DOHH2 (cell line): ENCODE data around the gene RINT1.

Experiments
- H3F3A ChIP-seq: fragments of 200-600 bp; sonication (generic), shearing (Covaris generic); 2 replicates; pipeline ENCODE4 v1.6.0; 2016; ENCODE audit warnings: antibody characterized with exemption, mild to moderate bottlenecking; ENCODE audit not compliant: control insufficient read depth, insufficient read depth
- H3K27ac ChIP-seq: fragments of 200-600 bp; sonication (generic); 2 replicates; pipeline ENCODE4 v1.5.1; 2014; ENCODE audit warnings: low read depth, mild to moderate bottlenecking, low read length, moderate library complexity
- H3K27me3 ChIP-seq: fragments of 200-600 bp; sonication (generic); 2 replicates; pipeline ENCODE4 v1.6.1; 2014; ENCODE audit warnings: mild to moderate bottlenecking, low read length, mixed read lengths; ENCODE audit not compliant: control insufficient read depth
- H3K36me3 ChIP-seq: fragments of 200-600 bp; sonication (generic); 2 replicates; pipeline ENCODE4 v1.6.1; 2014; ENCODE audit warnings: mild to moderate bottlenecking, low read length, moderate library complexity, mixed read lengths; ENCODE audit not compliant: control insufficient read depth
- H3K4me1 ChIP-seq: fragments of 200-600 bp; sonication (generic); 2 replicates; pipeline ENCODE4 v1.6.1; 2014; ENCODE audit warnings: mild to moderate bottlenecking, low read length, mixed read lengths; ENCODE audit not compliant: control insufficient read depth
- H3K4me2 ChIP-seq: fragments of 200-600 bp; sonication (generic); 2 replicates; pipeline ENCODE4 v1.6.0; 2014; ENCODE audit warnings: mild to moderate bottlenecking, low read length, moderate library complexity
- H3K4me3 ChIP-seq: fragments of 200-600 bp; sonication (generic); 2 replicates; pipeline ENCODE4 v1.5.1; 2014; ENCODE audit warnings: mild to moderate bottlenecking, low read length, mixed read lengths
- H3K79me2 ChIP-seq: fragments of 200-600 bp; sonication (generic); 2 replicates; pipeline ENCODE4 v1.6.1; 2014; ENCODE audit warnings: mild to moderate bottlenecking, low read length, mixed read lengths; ENCODE audit not compliant: control insufficient read depth
- H3K9me2 ChIP-seq: fragments of 200-600 bp; sonication (generic); replicated peaks from 2 replicates; pipeline ENCODE4 v1.6.1; 2014; ENCODE audit warnings: mild to moderate bottlenecking, low read length, mixed read lengths; ENCODE audit not compliant: control insufficient read depth
- H3K9me3 ChIP-seq: fragments of 200-600 bp; sonication (generic); 2 replicates; pipeline ENCODE4 v1.6.1; 2014; ENCODE audit warnings: antibody characterized with exemption, low read length, mixed read lengths; ENCODE audit not compliant: control insufficient read depth, insufficient read depth
- H4K20me1 ChIP-seq: fragments of 200-600 bp; sonication (generic); 2 replicates; pipeline ENCODE4 v1.6.0; 2014; ENCODE audit warnings: low read depth, mild to moderate bottlenecking, antibody characterized with exemption, low read length, moderate library complexity; ENCODE audit not compliant: control insufficient read depth, insufficient read depth
- EZH2phosphoT487 ChIP-seq: fragments of 200-600 bp; sonication (generic); IDR thresholded peaks from 2 replicates; pipeline ENCODE4 v1.6.1; 2017; ENCODE audit warnings: borderline replicate concordance, mild to moderate bottlenecking, antibody characterized with exemption, low read length, moderate library complexity, mixed read lengths
- TF ChIP-seq, protein P1 (sequence below): fragments of 200-600 bp; sonication (generic); IDR thresholded peaks from one replicate; pipeline ENCODE4 v1.5.1; 2014; ENCODE audit warnings: antibody characterized with exemption, mild to moderate bottlenecking, low read depth, low read length; ENCODE audit not compliant: poor library complexity, severe bottlenecking

RINT1 gene

DNA sequence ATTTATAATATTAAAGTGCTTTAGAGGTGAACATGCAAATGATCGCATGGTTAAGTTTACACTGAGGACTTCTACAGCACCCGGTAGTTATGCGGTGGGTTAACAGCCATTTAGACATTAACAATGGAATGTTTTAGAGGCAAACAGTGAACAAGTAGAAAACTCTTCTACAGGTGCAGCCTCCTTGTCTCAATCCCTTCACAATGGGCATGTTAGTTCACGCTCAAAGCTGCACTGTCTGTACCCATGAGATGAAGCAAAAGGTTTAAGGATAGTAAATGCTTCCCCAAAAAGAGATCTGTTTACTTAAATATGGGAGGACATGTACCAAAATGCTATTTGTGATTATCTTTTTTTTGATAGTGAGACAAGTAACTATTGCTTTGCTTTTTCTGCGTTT is 35.0 kb upstream of the RINT1 start:
- Histone ChIP-seq H3K27me3 (no peaks in the 10 kb centered on the region), H3K9me2 (no peaks in the 10 kb centered on the region), H3K79me2 (no peaks in the 10 kb centered on the region), H4K20me1 (no peaks in the 10 kb centered on the region; the same call in 1 of the 2 replicates), H3K9me3 (no peaks in the 10 kb centered on the region), H3K4me3 (no peak overlapping the region), H3K4me2 (no peak overlapping the region), H3F3A (peaks cover 11% of the 10 kb centered on the region; the same call in 1 of the 2 replicates), H3K27ac (no peak overlapping the region), H3K36me3 (peaks cover 62% of the 10 kb centered on the region), H3K4me1 (no peaks in the 10 kb centered on the region)
- no peak for TF ChIP-seq EZH2phosphoT487
- TF ChIP-seq, protein P1, sequence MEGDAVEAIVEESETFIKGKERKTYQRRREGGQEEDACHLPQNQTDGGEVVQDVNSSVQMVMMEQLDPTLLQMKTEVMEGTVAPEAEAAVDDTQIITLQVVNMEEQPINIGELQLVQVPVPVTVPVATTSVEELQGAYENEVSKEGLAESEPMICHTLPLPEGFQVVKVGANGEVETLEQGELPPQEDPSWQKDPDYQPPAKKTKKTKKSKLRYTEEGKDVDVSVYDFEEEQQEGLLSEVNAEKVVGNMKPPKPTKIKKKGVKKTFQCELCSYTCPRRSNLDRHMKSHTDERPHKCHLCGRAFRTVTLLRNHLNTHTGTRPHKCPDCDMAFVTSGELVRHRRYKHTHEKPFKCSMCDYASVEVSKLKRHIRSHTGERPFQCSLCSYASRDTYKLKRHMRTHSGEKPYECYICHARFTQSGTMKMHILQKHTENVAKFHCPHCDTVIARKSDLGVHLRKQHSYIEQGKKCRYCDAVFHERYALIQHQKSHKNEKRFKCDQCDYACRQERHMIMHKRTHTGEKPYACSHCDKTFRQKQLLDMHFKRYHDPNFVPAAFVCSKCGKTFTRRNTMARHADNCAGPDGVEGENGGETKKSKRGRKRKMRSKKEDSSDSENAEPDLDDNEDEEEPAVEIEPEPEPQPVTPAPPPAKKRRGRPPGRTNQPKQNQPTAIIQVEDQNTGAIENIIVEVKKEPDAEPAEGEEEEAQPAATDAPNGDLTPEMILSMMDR = no peak

DNA sequence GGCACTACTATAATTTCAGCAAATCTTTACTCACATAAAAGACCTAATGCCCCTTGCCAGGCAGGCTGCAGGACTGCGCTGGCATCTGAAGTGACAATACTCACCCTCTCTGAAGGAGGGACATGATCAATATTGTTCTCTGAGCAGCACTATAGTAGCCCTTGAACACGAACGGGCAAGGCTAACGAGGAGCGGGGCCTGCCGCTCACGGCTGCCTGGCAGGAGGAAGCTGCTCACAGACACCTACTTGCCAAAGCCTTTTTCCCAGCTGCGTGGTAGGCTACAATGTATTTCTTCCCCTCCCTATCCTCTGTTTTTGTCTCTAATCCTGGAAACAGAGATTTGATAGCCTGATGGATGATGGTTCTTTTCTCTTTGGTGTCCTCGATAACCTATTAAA is 29.8 kb upstream of the RINT1 start:
- no peak for TF ChIP-seq EZH2phosphoT487
- TF ChIP-seq, protein P1 = no peak
- Histone ChIP-seq H3K4me1 (no peaks in the 10 kb centered on the region), H3K4me2 (no peak overlapping the region), H3K9me3 (no peaks in the 10 kb centered on the region), H3F3A (peaks cover 6% of the 10 kb centered on the region; the same call in 1 of the 2 replicates), H3K4me3 (no peak overlapping the region), H4K20me1 (no peaks in the 10 kb centered on the region), H3K9me2 (no peaks in the 10 kb centered on the region), H3K27ac (no peak overlapping the region), H3K79me2 (no peaks in the 10 kb centered on the region), H3K36me3 (peaks cover 86% of the 10 kb centered on the region), H3K27me3 (no peaks in the 10 kb centered on the region)

DNA sequence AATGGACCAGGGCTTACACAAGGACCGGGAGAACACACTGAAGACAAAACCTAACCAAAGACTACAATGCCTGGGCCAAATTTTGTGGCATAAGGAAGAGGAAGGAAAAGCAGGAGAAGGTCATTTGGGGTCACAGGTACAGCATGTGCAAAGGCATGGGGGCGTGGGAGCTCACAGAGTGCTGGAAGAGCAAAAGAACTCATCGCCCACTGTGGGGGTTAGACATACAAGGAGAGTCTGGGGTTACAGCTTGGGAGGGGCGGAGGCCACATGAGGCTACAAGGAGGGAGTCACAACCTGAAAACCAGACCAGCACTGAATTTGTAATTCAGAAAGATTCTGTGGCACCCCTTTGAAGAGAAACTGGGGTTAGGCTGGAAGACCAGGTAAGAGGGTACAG is 19.6 kb upstream of the RINT1 start:
- Histone ChIP-seq H3K79me2 (peaks cover 87% of the 10 kb centered on the region), H4K20me1 (no peaks in the 10 kb centered on the region)
- TF ChIP-seq, protein P1 = no peak
- no peak for TF ChIP-seq EZH2phosphoT487

More for the DNA sequence above, 19.6 kb upstream of the RINT1 start:
- H3K27me3 ChIP-seq = no peaks in the 10 kb centered on the region
- no peak overlapping the region for H3K4me3 ChIP-seq
- no peaks in the 10 kb centered on the region for H3K9me2 ChIP-seq
- no peaks in the 10 kb centered on the region for H3K9me3 ChIP-seq
- no peak overlapping the region for H3K4me2 ChIP-seq
- H3K4me1 ChIP-seq = no peaks in the 10 kb centered on the region
- 0 out of 2 replicates have a peak, but pooled peaks cover 5% of the 10 kb centered on the region for H3F3A ChIP-seq
- H3K27ac ChIP-seq = no peak overlapping the region
- H3K36me3 ChIP-seq = peaks cover 41% of the 10 kb centered on the region
